Heart left ventricle (tissue), 16 donors: ENCODE data around the gene MAP3K10. TPM values are rescaled to one million over a fixed set of nuclear protein-coding genes. Genes with fewer than 3 reads are reported as not detected.

Experiments used
- ATAC-seq, 4 donors: fragments of 200-7000 bp; cut with Tn5 transposase; one replicate each; pipeline ENCODE4 v1.9.1; 2020 to 2022; ENCODE audit warnings: moderate library complexity in 4 of 4, mild to moderate bottlenecking in 3 of 4, moderate number of reproducible peaks in 1 of 4
- DNase-seq, 5 donors: peaks; one replicate each; pipeline ENCODE4 v3.0.0-alpha.2; 2020
- H3K27ac ChIP-seq, 12 donors: fragments of 200-600 bp; sonication (generic) in 4 of 12; one replicate each; pipeline versions ENCODE4 v1.5.0 to v1.8.0; 2016 to 2022; ENCODE audit warnings: mild to moderate bottlenecking in 2 of 12
- H3K27me3 ChIP-seq, 9 donors: fragments of 200-600 bp; sonication (generic) in 2 of 9; one replicate each; pipeline versions ENCODE4 v1.5.1 to v1.8.0; 2016 to 2022; ENCODE audit warnings: mild to moderate bottlenecking in 3 of 9
- H3K36me3 ChIP-seq, 9 donors: fragments of 200-600 bp; sonication (generic) in 2 of 9; one replicate each; pipeline versions ENCODE4 v1.5.0 to v1.8.0; 2018 to 2022; ENCODE audit warnings: mild to moderate bottlenecking in 2 of 9
- H3K4me1 ChIP-seq, 12 donors: fragments of 200-600 bp; sonication (generic) in 4 of 12; one replicate each; pipeline versions ENCODE4 v1.5.0 to v1.8.0; 2016 to 2022; ENCODE audit warnings: mild to moderate bottlenecking in 3 of 12
- H3K4me3 ChIP-seq, 12 donors: fragments of 200-600 bp; sonication (generic) in 4 of 12; one replicate each; pipeline versions ENCODE4 v1.5.0 to v1.8.0; 2017 to 2022; ENCODE audit warnings: mild to moderate bottlenecking in 9 of 12, moderate library complexity in 4 of 12
- H3K9me3 ChIP-seq, 12 donors: fragments of 200-600 bp; sonication (generic) in 4 of 12; one replicate each; pipeline versions ENCODE4 v1.5.0 to v1.8.0; 2016 to 2022; ENCODE audit warnings: mild to moderate bottlenecking in 1 of 12
- CTCF ChIP-seq, 12 donors: fragments of 200-600 bp; sonication (generic) in 4 of 12; IDR thresholded peaks; one replicate each; pipeline versions ENCODE4 v1.5.0 to v1.8.0; 2018 to 2022; ENCODE audit warnings: antibody characterized with exemption in 12 of 12, mild to moderate bottlenecking in 5 of 12
- POLR2A ChIP-seq, 2 donors: fragments of 450-650 bp; IDR thresholded peaks; one replicate each; pipeline ENCODE4 v1.6.1; 2017; ENCODE audit warnings: antibody characterized with exemption in 2 of 2, mild to moderate bottlenecking in 2 of 2, moderate library complexity in 2 of 2
- WGBS, 4 donors: extraction: QIAGEN DNeasy Blood & Tissue Kit in 2 of 4; methylation state at CpG; one replicate each; pipeline versions ENCODE4 v1.1.5 to v1.1.7; 2013 to 2018; 5-methylcytosine and 5-hydroxymethylcytosine counted together
- intact Hi-C, 10 donors: fragments of 100-400 bp; cut with DNase I; formaldehyde crosslinking; loops; one replicate each; pipeline versions ENCODE4 v1.11.1 to v1.14.2; 2022
- polyA plus RNA-seq, 2 donors: library from polyadenylated mRNA; stranded (reverse); fragments of 200-250 nt; gene quantifications; one replicate each; pipeline ENCODE4 v1.2.3, GENCODE V29; 2013
- total RNA-seq, 9 donors: library from RNA; depleted of rRNA in 2 of 9; stranded (reverse); fragments of >200 nt in 2 of 9; fragmentation: NEBNext Ultra II Directional in 3 of 9; extraction: Animal tissue kit (Norgen Biotek cat#: 25700) in 3 of 9; gene quantifications; one replicate each; pipeline versions ENCODE4 v1.1.0 to v1.2.4, GENCODE V29; 2016 to 2023
- donor health status: ischemic (EF 13 %, LVEDD 7.1; RV severe dilation, severe dysfunction).
- donor health status: healthy with polysubstance abuse.
- donor health status: DM: no; HTN: yes; CAD: no.
- donor health status: DM: no; HTN: no; CAD: no.
- donor health status: ischemic (EF 25% LVEDD 6.9; RV normal size, moderate dysfunction).
- donor health status: ischemic (EF 25% LVEDD 5.7; RV mildly dilated, moderate dysfunction).
- donor health status: healthy.
- donor health status: DM: yes; HTN: yes; CAD: no.
- donor health status: ischemic (EF 35%, LVEDD 5.7; RV mildly dilated, moderate dysfunction).
- donor health status: nonischemic (EF 11% LVEDD 7.7; RV severe dilation, severe dysfunction).
- donor health status: DM: yes; HTN: yes; CAD: no.
- donor health status: PGD.
- donor health status: ischemic (EF 29% LVEDD 5.4; RV normal size, mild dysfunction).
- donor health status: nonischemic (EF 23%, LVEDD 6.1; RV moderate dilation, normal function).

Gene MAP3K10
- total and polyA plus RNA-seq, 11 donors = 13.7 to 32.8 (median 16.2) TPM

GRCh38 chr19:40213882-40214570 is 22.8 kb downstream of the MAP3K10 start:
- no peak for DNase-seq
- Histone ChIP-seq H3K4me1 (peaks cover 0 to 13% (median 0%) of the 10 kb centered on the region in 12 donors), H3K9me3 (no peaks in the 10 kb centered on the region), H3K4me3 (no peak overlapping the region), H3K27me3 (peaks cover 16 to 34% (median 30%) of the 10 kb centered on the region in 9 donors), H3K27ac (no peak overlapping the region), H3K36me3 (peaks cover 0 to 32% (median 25%) of the 10 kb centered on the region in 9 donors)
- WGBS, 4 donors = 85 to 94% (median 92%) methylated on average over 22 to 50 of the region's 50 CpGs
- intact Hi-C loops = no loop called here
- TF ChIP-seq CTCF (IDR thresholded peaks at IDR 0.05) (no peak), POLR2A (IDR thresholded peaks at IDR 0.05) (no peak)
- ATAC-seq = no peak

GRCh38 chr19:40214936-40215335 is 23.7 kb downstream of the MAP3K10 start:
- TF ChIP-seq POLR2A (IDR thresholded peaks at IDR 0.05) = no peak
- no peak for TF ChIP-seq CTCF (IDR thresholded peaks at IDR 0.05)
- Histone ChIP-seq H3K27ac (no peak overlapping the region), H3K27me3 (peaks cover 22 to 42% (median 33%) of the 10 kb centered on the region in 9 donors), H3K9me3 (no peaks in the 10 kb centered on the region), H3K36me3 (peaks cover 0 to 23% (median 16%) of the 10 kb centered on the region in 9 donors), H3K4me1 (peaks cover 0 to 13% (median 0%) of the 10 kb centered on the region in 12 donors), H3K4me3 (no peak overlapping the region)
- no peak for ATAC-seq
- WGBS, 4 donors = 89 to 94% (median 91%) methylated on average over 19 to 22 of the region's 22 CpGs
- intact Hi-C loops = no loop called here
- DNase-seq = no peak

- no peak overlapping the region for H3K27ac ChIP-seq
- no peaks in the 10 kb centered on the region for H3K9me3 ChIP-seq
- intact Hi-C loops = no loop called here
- TF ChIP-seq CTCF (IDR thresholded peaks at IDR 0.05) (no peak), POLR2A (IDR thresholded peaks at IDR 0.05) (no peak)
- ATAC-seq = no peak
- peaks cover 0 to 13% (median 0%) of the 10 kb centered on the region in 12 donors for H3K4me1 ChIP-seq
- H3K4me3 ChIP-seq = no peak overlapping the region
- WGBS, 4 donors = 46 to 51% (median 49%) methylated on average over 20 to 23 of the region's 23 CpGs
- DNase-seq = no peak
- peaks cover 22 to 47% (median 33%) of the 10 kb centered on the region in 9 donors for H3K27me3 ChIP-seq
- H3K36me3 ChIP-seq = peaks cover 0 to 11% (median 3%) of the 10 kb centered on the region in 9 donors
Measured at GRCh38 chr19:40216013-40216776, 25.0 kb downstream of the MAP3K10 start.

- ATAC-seq = no peak
- 26 to 31% (median 28%) methylated on average over 9 of the region's 9 CpGs for WGBS, 4 donors
- Histone ChIP-seq H3K27ac (no peak overlapping the region), H3K4me3 (no peak overlapping the region), H3K9me3 (no peaks in the 10 kb centered on the region), H3K27me3 (peaks cover 22 to 47% (median 33%) of the 10 kb centered on the region in 9 donors), H3K36me3 (peaks cover 0 to 8% (median 2%) of the 10 kb centered on the region in 9 donors), H3K4me1 (peaks cover 0 to 13% (median 0%) of the 10 kb centered on the region in 12 donors)
- no peak for DNase-seq
- no peak for TF ChIP-seq CTCF (IDR thresholded peaks at IDR 0.05)
- TF ChIP-seq POLR2A (IDR thresholded peaks at IDR 0.05) = no peak
- intact Hi-C loops = no loop called here
Measured at GRCh38 chr19:40216777-40217026, 25.5 kb downstream of the MAP3K10 start.
